ENCODE results near the gene ZNF319.
"Not testable (repeated sequence)": the region's sequence is repeated elsewhere in the genome, so short reads cannot be mapped to it uniquely, and the experiment has no call there.

ZNF319 gene

GRCh38 chr16:58021661-58022551 lies 21.4 kb upstream of the ZNF319 start:
- no peak for DNase-seq (ENCODE audit: low read depth in 2 of 2)

DNA sequence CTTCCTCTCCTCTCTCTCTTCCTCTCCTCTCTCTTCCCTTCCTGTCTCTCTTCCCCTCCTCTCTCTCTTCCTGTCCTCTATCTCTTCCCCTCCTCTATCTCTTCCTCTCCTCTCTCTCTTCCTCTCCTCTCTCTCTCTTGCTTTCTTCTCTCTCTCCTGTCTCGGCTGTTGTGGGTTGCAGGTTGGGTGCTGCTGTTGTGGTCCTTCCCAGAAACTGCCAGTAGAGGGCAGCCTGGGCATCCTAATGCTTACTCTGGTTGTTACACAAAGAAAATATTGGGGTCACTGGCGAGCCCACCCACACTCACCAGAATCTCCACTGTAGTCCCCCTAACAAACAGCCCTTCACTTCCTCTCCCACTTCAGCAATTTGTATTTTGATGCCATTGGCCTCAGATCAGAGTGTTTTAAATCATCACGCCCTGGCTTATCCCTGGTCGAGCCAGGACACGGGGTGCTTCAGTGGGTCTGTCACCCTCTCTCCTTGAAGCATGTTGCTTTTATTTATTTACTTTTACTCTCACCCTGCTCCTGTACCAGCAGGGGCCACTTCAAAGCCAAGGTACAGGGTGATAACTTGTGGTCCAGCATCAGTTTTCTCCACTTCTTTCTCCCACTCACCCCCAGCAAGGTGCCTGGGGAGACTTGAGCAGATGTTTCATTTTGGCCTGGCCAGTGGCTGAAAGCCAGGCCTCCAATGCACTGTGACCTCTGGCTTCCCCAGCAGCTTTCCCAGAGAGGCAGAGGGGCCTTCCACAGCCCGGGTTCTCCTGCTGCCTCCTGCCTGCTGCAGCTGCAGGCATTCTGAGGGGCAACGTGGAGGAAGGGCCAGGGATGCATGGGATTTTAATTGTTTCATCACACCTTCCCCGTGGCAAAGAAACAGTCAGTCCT lies 20.4 kb upstream of the ZNF319 start:
- no peak for DNase-seq (ENCODE audit: low read depth in 2 of 2)

DNA sequence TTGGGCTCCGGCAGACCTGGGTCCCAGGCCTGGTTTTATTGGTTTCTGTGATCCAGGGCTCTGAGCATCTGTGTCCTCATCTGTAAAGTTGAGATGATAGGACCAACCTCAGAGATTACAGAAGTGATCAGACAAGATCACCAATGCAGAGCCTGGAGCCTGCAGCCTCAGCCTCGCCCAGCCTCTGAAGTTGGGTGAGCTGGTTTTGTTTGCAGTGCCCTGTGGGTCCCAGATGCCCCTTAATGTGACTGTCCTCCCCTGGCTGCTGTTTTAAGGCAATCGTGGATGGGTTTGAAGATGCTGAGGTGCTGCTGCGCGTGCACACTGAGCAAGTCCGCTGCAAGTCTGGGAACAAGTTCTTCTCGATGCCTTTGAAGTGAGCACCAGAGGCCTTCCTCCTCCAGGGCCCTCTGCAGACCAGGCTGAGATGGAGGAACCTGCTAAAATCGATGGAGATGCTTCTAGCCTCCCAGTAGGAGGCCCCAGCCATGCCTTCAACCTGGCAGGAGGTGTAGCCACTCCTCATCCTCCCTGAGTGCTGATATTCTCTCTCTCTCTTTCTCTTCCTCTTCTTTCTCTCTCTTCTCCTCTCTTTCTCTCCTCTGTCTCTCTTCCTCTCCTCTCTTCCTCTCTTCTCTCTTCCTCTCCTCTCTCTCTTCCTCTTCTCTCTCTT lies 19.5 kb upstream of the ZNF319 start:
- no peak for DNase-seq (ENCODE audit: low read depth in 2 of 2)

GRCh38 chr16:58018803-58019202 lies 18.3 kb upstream of the ZNF319 start:
- no peak for DNase-seq (ENCODE audit: low read depth in 2 of 2)

DNA sequence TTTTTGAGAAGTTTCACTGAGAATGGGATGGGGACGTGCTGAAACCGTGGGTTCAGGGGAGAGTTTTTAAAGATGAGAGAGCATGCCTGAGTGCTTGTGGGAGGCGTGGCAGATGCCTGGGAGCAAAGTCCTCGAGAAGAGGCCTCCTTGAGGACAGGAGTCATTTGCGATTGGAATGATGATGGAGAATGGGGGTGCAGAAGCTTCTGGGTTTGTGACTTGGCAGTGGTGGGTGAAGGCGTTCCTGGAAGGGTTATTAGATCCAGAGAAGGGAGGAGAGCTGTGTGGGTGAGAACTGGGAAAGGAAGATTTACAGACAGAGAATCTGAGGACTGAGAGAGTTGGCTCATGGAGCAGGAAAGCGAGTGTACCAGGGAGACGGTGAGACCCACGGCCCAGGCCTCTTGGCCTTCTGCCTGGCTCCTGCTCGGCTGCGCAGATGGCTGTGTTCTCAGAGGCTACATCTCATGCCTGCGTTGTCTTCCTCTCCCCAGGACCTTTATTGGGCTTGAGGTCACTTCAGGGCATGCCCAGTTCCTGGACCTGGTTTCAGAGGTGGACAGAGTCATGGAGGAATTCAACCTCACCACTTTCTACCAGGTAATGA lies 16.5 kb upstream of the ZNF319 start:
- DNase-seq (ENCODE audit: low read depth in 2 of 2), result no peak

- DNase-seq (ENCODE audit: low read depth in 2 of 2), result no peak
Observed at GRCh38 chr16:58013201-58013956, 12.9 kb upstream of the ZNF319 start.

DNA sequence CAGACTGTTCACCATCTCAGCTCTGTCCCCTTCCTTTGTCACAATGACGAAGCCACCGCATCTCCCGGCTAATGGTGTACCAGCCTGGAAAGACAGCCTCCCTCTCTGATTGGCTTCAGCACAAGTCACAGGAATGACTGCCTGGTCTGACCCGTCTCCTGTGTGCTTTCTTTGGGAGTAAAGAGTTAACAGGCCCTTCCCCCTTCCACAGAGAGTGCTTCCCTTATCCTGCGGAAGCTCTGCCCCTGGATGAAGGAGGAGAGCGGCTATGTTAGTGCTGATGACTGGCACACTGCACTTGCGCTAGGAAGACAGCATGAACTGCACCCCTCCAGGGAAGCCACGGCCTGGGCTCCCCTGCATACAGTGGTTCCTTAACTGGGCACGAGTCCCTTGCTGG lies 12.0 kb upstream of the ZNF319 start:
- no peak for DNase-seq (ENCODE audit: low read depth in 2 of 2)

GRCh38 chr16:58011652-58012051 lies 11.2 kb upstream of the ZNF319 start:
- DNase-seq (ENCODE audit: low read depth in 2 of 2), result no peak

- no peak for DNase-seq (ENCODE audit: low read depth in 2 of 2)
Observed at GRCh38 chr16:58010886-58011285, 10.4 kb upstream of the ZNF319 start.

- no peak for DNase-seq (ENCODE audit: low read depth in 2 of 2)
Observed at GRCh38 chr16:58009856-58010416, 9.5 kb upstream of the ZNF319 start.

GRCh38 chr16:58004736-58005135 lies 4.3 kb upstream of the ZNF319 start:
- not testable (repeated sequence) for DNase-seq (ENCODE audit: low read depth in 2 of 2)

GRCh38 chr16:58002936-58003335 lies 2.5 kb upstream of the ZNF319 start:
- no peak for DNase-seq (ENCODE audit: low read depth in 2 of 2)

DNA sequence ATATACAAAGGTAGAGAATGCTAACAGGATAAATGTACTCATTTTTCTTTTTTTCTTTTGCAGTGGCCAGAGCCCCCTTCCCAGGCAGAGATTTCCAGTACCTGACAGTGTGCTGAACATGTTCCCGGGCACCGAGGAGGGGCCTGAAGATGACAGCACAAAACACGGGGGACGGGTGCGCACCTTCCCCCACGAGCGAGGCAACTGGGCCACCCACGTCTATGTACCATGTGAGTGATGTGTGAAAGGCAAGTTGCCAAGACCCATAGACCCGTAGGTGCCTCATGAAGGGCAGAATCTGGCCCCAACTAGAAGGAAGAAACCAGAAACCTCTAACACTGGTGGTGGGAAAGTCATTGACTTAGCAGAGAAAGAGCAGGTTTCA lies 1.9 kb upstream of the ZNF319 start:
- DNase-seq (ENCODE audit: low read depth in 2 of 2), result no peak

GRCh38 chr16:58001781-58002415 lies 1.4 kb upstream of the ZNF319 start:
- no peak for DNase-seq (ENCODE audit: low read depth in 2 of 2)

GRCh38 chr16:58000706-58001676 lies 519 bp upstream of the ZNF319 start, which contains the start of gene USB1:
Gene USB1, plus strand, starts transcription at chr16:58001407. Its CDS starts 77 bp downstream, at chr16:58001484.
- DNase-seq (ENCODE audit: low read depth in 2 of 2), result peak; percentile 54 to 79

GRCh38 chr16:57999366-57999970 lies 1.0 kb downstream of the ZNF319 start:
- peak in 1 of 2 donors; percentile 12 for DNase-seq (ENCODE audit: low read depth in 2 of 2)

DNA sequence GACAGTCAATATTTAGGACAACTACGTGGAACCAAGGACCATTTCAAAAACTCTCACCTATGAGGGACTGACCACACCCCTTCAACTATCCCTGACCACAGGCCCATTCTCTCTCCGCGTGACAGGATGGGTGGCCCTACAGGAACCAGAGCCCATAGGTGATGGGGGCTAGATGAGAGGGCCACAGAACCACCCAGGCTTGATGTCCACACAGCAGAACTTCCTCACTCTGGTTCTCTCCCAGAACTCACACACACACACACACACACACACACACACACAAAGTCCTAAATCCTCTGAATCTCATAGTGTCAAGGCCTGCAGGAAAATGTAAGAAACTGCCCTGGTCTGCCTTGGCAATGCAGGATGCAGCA lies 1.5 kb downstream of the ZNF319 start:
- no peak for DNase-seq (ENCODE audit: low read depth in 2 of 2)

DNA sequence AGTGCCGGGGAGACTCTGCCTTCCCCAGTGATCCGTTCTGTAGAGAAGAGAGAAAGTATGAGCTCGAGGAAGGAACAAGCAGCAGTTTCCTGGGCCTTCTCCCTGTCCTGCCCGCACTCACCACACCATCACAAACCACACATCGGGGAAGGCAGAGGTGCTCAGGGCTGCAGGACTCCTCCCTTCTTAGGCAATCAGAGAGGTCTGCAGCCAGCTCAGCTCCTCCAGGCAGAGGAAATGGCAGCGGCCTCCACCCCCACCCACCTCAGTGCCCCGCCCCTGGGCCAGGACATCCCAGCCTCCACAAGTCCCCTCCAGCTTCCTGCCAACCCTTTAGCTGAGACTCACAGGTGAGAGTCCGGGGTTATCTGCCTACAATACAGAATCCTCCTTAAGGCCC lies 2.0 kb downstream of the ZNF319 start:
- peak; percentile 36 to 49 for DNase-seq (ENCODE audit: low read depth in 2 of 2)

Data from stimulated activated CD8-positive, alpha-beta memory T cell treated with anti-CD3 and anti-CD28 coated beads, Interleukin-7, amount 100 ng/mL, for 4 hours (primary cell).